ENCODE data around the gene LPIN1. TPM values are rescaled to one million over a fixed set of nuclear protein-coding genes. Genes with fewer than 3 reads are reported as not detected.
"Not testable (repeated sequence)": the region's sequence is repeated elsewhere in the genome, so short reads cannot be mapped to it uniquely, and the experiment has no call there.

LPIN1 gene
- polyA plus RNA-seq, 1 donor from 2014 or later: 17.3 TPM

GRCh38 chr2:11842336-11842735, 95.9 kb downstream of the LPIN1 start:
- H3K27me3 Mint-ChIP-seq: no peaks in the 10 kb centered on the region
- H3K36me3 Mint-ChIP-seq: peaks cover under 1% of the 10 kb centered on the region
- H3K27ac Mint-ChIP-seq: no peak overlapping the region
- no peaks in the 10 kb centered on the region for H3K4me1 Mint-ChIP-seq
- H3K9me3 Mint-ChIP-seq: no peaks in the 10 kb centered on the region
- H3K4me3 Mint-ChIP-seq: no peak overlapping the region

GRCh38 chr2:11844798-11845197, 98.4 kb downstream of the LPIN1 start:
- not testable (repeated sequence) for H3K27me3 Mint-ChIP-seq, H3K9me3 Mint-ChIP-seq, H3K4me1 Mint-ChIP-seq, H3K4me3 Mint-ChIP-seq, H3K36me3 Mint-ChIP-seq, H3K27ac Mint-ChIP-seq

DNA sequence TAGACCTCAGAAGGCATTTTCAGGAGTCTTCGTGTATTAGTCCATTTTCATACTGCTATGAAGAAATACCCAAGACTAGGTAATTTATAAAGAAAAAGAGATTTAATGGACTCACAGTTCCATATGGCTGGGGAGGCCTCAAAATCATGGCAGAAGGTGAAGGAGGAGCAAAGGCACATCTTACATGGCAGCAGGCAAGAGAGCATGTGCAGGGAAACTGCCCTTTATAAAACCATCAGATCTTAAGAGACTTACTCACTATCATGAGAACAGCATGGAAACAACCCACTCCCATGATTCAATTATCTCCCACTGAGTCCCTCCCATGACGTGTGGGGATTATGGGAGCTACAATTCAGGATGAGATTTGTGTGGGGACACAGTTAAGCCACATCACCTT, 101.5 kb downstream of the LPIN1 start:
- H3K27ac Mint-ChIP-seq: not testable (repeated sequence)

GRCh38 chr2:11850082-11850481, 103.7 kb downstream of the LPIN1 start:
- H3K4me1 Mint-ChIP-seq: peaks cover 0 to 4% (median 3%) of the 10 kb centered on the region in 3 donors
- H3K4me3 Mint-ChIP-seq: no peak overlapping the region
- H3K27ac Mint-ChIP-seq: no peak overlapping the region
- peaks cover 9% of the 10 kb centered on the region for H3K36me3 Mint-ChIP-seq
- peaks cover 0 to 5% (median 1%) of the 10 kb centered on the region in 3 donors for H3K9me3 Mint-ChIP-seq
- peaks cover under 1% of the 10 kb centered on the region for H3K27me3 Mint-ChIP-seq

More for the DNA sequence above, 101.5 kb downstream of the LPIN1 start:
- not testable (repeated sequence) for H3K27me3 Mint-ChIP-seq, H3K36me3 Mint-ChIP-seq, H3K4me3 Mint-ChIP-seq, H3K4me1 Mint-ChIP-seq, H3K9me3 Mint-ChIP-seq

DNA sequence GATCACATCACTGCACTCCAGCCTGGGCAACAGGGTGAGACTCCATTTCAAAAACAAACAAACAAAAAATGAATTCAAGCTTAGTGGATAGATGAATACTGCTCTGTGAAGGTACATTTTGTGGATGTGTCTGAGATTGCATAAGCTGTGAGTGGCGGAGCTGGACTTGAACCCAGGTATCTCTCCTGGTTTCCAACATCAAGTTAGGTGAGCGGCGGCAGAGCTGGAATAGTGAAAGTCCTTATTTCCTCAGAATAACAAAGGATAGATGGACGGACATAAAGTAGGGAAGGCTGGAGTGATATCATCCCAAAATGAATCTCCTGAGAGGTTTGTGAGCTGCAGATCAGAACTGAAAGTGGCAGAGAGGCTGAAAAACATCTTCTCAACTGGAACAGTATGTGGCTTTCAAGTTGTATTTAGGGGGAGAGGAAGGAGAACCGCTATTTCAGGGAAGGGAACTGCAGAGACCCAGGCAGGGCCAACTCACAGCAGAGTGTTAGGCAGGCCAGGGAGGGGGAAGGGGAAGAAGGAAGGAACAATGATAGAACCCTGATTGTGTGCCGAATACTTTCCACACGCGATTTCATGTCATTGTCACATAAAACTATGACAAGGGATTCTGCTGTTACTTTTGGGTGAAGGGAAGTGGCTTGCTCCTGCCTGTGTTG, 106.2 kb downstream of the LPIN1 start:
- H3K4me3 Mint-ChIP-seq: no peak overlapping the region
- peaks cover 6% of the 10 kb centered on the region for H3K36me3 Mint-ChIP-seq
- peaks cover 4% of the 10 kb centered on the region for H3K27me3 Mint-ChIP-seq
- peaks cover 0 to 3% (median 1%) of the 10 kb centered on the region in 3 donors for H3K9me3 Mint-ChIP-seq
- H3K4me1 Mint-ChIP-seq: peaks cover 12 to 18% (median 13%) of the 10 kb centered on the region in 3 donors
- no peak overlapping the region for H3K27ac Mint-ChIP-seq

DNA sequence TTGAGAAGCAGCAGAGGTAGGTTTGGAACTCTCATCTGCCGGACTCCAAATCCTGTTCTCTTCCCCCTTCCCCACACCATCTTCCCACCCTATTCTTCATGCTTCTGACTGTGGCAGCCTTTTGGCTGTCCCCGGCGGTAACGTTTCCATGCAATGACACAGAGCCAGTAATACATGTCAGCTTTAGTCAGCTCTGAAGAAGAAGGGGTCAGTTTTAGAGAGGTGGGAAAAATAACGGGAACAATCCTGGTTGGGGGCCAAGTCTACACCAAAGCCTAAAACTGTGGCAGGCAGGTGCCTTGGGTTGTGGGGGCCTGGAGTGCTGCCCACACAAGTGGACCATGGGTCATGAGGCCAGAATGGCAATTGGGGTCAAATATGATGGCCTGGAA, 106.8 kb downstream of the LPIN1 start:
- Mint-ChIP-seq H3K4me3 (no peak overlapping the region), H3K27me3 (peaks cover 4% of the 10 kb centered on the region), H3K4me1 (peaks cover 12 to 18% (median 13%) of the 10 kb centered on the region in 3 donors), H3K9me3 (peaks cover 0 to 3% (median 0%) of the 10 kb centered on the region in 3 donors), H3K36me3 (peaks cover 4% of the 10 kb centered on the region), H3K27ac (no peak overlapping the region)

DNA sequence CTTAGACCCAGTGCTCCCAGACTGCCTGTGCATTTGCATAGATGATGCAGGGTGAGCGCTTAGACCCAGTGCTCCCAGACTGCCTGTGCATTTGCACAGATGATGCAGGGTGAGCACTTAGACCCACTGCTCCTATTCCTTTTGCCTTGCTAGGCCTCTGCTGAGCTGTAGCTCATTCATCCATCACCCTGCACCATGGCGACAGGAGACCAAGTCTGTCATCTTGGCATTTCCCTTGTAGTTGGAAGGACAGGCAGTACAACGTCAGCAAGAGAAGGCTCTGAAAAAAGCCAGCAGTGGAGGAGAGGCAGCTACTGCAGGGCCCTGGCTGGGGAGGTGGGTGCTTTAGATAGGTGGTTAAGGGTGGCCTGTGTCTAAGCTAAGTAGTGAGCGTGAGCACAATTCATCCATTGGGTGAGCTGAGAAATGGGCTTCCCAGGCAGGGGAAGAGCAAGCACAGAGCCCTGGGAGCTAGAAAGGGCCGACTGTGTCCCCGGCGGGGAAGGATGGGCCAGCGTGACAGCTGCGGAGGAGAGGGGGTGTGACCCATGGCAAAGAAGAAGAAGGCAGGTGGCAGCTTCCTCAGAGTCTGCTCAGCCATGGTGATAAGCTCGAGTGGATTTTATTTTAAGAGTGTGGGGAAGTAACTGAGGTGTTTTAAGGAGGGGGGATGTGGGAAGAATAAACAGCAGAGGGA, 108.8 kb downstream of the LPIN1 start:
- Mint-ChIP-seq H3K27me3 (peaks cover 4% of the 10 kb centered on the region), H3K4me3 (peak overlapping the region in 2 of 4 donors; percentile 63 to 89), H3K4me1 (peaks cover 13 to 21% (median 13%) of the 10 kb centered on the region in 3 donors), H3K27ac (peak overlapping the region in 1 of 3 donors; percentile 91), H3K36me3 (no peaks in the 10 kb centered on the region), H3K9me3 (peaks cover 0 to 3% (median 0%) of the 10 kb centered on the region in 3 donors)

GRCh38 chr2:11856095-11856494, 109.7 kb downstream of the LPIN1 start:
- Mint-ChIP-seq H3K27me3 (peaks cover 4% of the 10 kb centered on the region), H3K4me3 (peak overlapping the region in 1 of 4 donors; percentile 1), H3K27ac (no peak overlapping the region), H3K9me3 (peaks cover 0 to 4% (median 0%) of the 10 kb centered on the region in 3 donors), H3K36me3 (no peaks in the 10 kb centered on the region), H3K4me1 (peaks cover 19 to 25% (median 19%) of the 10 kb centered on the region in 3 donors)

DNA sequence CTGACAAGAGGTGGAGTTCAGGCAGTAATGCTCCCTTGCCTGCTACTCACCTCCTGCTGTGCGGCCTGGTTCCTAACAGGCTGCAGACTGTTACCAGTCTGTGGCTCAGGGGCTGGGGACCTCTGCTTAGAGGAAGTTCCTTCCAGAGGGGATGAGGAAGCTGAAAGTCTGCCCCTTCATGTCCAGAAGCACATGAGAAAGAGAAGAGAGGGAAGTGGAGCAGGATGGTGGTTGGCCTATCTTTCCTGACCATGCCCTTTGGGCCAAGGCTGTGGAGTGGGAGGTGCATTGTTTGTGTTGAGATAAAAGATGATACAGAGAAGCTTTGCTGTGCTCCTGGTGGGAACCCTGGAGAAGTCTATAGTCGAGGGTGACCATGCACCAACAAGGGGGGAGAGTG, 112.5 kb downstream of the LPIN1 start:
- Mint-ChIP-seq H3K9me3 (peaks cover 0 to 4% (median 0%) of the 10 kb centered on the region in 3 donors), H3K4me3 (peak overlapping the region in 1 of 4 donors; percentile 42), H3K27me3 (peaks cover 4% of the 10 kb centered on the region), H3K36me3 (no peaks in the 10 kb centered on the region), H3K4me1 (peaks cover 38 to 49% (median 45%) of the 10 kb centered on the region in 3 donors), H3K27ac (no peak overlapping the region)

DNA sequence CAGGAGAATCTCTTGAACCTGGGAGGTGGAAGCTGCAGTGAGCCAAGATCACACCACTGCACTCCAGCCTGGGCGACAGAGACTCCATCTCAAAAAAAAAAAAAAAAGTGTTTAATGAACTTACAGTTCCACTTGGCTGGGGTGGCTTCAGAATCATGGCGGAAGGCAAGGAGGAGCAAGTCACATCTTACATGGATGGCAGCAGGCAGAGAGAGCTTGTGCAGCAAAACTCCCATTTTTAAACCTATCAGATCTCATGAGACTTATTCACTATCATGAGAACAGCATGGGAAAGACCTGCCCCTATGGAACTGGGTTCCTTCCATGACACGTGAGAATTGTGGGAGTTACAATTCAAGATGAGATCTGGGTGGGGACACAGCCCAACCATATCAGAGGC, 113.5 kb downstream of the LPIN1 start:
- not testable (repeated sequence) for H3K36me3 Mint-ChIP-seq, H3K27me3 Mint-ChIP-seq, H3K27ac Mint-ChIP-seq, H3K9me3 Mint-ChIP-seq
- peaks cover 45 to 56% (median 52%) of the 10 kb centered on the region in 3 donors for H3K4me1 Mint-ChIP-seq
- H3K4me3 Mint-ChIP-seq: peak overlapping the region in 1 of 4 donors; percentile 49

DNA sequence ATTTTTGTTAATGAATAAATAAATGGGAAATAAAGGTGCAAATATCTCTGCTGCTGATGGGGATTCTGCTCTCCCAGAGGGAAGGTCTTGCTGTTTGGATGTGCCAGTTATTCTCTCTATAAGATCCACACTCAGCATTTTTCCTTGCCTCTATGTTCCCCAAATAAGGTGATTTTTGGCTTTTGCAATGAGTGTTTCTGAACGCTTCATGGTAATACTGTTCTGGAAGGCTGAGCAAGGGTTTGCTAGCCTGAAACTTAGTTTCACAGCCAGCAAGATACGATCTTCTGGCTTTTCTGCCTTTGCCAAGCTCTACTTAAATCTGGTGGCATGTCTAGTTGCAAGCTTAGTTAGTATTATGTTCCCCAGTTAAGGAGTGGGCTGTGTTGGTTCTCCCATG, 114.6 kb downstream of the LPIN1 start:
- Mint-ChIP-seq H3K27me3 (peaks cover 2% of the 10 kb centered on the region), H3K36me3 (no peaks in the 10 kb centered on the region), H3K4me1 (peaks cover 47 to 55% (median 48%) of the 10 kb centered on the region in 3 donors), H3K27ac (no peak overlapping the region), H3K4me3 (no peak overlapping the region), H3K9me3 (peaks cover 0 to 4% (median 0%) of the 10 kb centered on the region in 3 donors)

DNA sequence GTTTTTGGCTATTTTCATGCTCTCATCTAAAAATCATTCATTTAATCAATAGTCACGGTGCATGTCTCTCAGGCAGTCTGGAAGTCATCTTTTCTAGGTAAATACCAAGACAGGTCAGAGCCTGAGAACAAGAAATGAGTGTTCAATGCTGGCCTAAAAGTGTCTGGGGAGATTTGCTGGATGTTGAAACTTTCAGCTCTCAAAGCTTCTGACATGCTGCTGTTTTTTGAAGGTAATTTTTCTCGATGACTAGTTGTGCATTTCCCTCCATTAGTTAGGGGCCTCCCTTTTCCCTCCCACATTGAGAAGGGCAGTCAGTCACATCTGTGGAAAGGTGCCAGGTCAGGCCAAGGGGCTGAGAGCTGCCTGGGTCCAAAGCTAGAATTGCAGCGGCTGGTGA, 115.6 kb downstream of the LPIN1 start:
- H3K4me1 Mint-ChIP-seq: peaks cover 53 to 59% (median 54%) of the 10 kb centered on the region in 3 donors
- peaks cover 0 to 4% (median 0%) of the 10 kb centered on the region in 3 donors for H3K9me3 Mint-ChIP-seq
- H3K27me3 Mint-ChIP-seq: peaks cover 2% of the 10 kb centered on the region
- peak overlapping the region in 1 of 3 donors; percentile 37 for H3K27ac Mint-ChIP-seq
- no peaks in the 10 kb centered on the region for H3K36me3 Mint-ChIP-seq
- peak overlapping the region in 2 of 4 donors; percentile 29 to 79 for H3K4me3 Mint-ChIP-seq

DNA sequence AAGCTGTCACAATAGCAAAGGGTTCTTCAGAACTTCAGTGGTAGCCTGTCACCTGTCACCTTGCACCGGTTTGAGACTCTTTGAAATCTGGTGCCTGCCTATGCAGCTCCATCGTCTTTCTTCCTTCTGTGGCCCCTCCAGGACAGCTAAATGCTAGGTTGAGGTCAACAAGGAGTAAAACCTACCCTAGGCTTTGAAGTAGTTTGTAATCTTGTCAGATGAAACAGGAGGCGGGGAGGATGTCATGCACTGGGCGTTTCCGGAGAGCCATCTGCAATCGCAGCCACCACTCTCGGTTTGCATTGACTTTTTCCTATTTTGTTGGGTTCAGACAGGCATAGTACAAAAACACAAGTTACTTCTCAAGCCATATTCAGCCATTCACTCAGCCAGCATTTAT, 116.7 kb downstream of the LPIN1 start:
- Mint-ChIP-seq H3K4me3 (peak overlapping the region; percentile 51 to 90 (median 75)), H3K4me1 (peaks cover 54 to 60% (median 57%) of the 10 kb centered on the region in 3 donors), H3K27ac (peak overlapping the region in 1 of 3 donors; percentile 64)

DNA sequence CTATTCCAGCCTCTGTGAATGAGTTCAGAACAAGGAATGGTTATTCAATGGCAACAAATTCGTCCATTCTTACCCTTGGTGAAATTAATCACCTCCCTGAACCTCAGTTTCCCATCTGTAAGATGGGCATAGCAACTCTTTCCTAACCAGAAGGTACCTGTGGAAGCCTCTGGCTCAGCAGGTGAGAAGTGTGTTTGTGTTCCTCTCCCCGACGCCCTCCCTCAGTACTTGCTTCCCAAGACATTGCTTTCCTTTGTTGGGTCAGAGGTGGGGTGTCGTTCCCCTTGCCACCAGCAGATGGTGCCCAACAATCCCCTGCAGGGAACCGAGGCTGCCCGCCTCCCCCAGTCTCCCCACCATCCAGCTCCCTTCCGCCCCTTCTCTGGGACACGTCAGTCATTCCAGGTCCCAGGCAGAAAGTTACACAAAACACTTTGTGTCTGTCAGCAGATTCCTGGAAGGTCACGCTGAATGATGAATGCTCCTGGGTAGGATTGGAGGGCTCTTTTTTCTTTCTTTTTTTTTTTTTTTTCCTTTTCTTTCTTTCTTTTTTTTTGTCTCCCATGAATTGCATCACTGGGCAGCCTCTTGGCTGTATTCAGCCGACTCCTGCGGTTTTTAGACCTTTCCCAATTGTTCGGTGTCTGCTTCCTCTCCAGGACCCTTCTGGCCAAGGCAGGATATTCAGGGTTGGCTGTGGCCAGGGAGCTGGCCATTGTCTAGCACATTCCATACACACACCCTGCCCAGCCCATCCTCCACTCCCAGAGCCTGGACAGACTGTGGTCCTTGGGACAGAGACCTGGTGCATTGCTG, 117.3 kb downstream of the LPIN1 start:
- H3K27me3 Mint-ChIP-seq: peaks cover 2% of the 10 kb centered on the region
- H3K4me3 Mint-ChIP-seq: peak overlapping the region; percentile 51 to 90 (median 75)
- peaks cover 54 to 59% (median 57%) of the 10 kb centered on the region in 3 donors for H3K4me1 Mint-ChIP-seq
- peak overlapping the region in 2 of 3 donors; percentile 39 to 64 for H3K27ac Mint-ChIP-seq
- H3K9me3 Mint-ChIP-seq: peaks cover 0 to 2% (median 0%) of the 10 kb centered on the region in 3 donors
- H3K36me3 Mint-ChIP-seq: no peaks in the 10 kb centered on the region

More for the DNA sequence above, 116.7 kb downstream of the LPIN1 start:
- H3K27me3 Mint-ChIP-seq: peaks cover 2% of the 10 kb centered on the region
- no peaks in the 10 kb centered on the region for H3K36me3 Mint-ChIP-seq
- peaks cover 0 to 2% (median 0%) of the 10 kb centered on the region in 3 donors for H3K9me3 Mint-ChIP-seq

DNA sequence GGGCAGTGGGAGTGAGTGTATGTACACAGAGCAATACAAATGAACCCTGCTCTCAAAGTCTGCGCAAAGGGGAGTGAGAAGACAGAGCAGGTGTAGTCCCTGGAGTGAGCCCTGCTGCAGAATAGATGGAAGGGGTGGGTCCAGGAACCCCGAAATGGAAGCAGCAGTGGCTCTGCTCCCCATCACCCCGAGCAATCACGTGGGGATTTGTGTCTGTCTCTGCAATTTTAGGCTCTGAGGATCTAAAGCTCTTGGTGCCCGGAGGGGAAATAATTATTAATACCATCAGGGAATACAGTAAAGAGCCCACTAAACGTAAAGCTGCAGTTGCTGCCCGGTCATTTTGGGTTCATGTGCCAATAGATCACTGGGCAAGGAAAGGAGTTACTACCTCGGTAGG, 118.3 kb downstream of the LPIN1 start:
- Mint-ChIP-seq H3K9me3 (peaks cover 0 to 2% (median 0%) of the 10 kb centered on the region in 3 donors), H3K27ac (peak overlapping the region in 2 of 3 donors; percentile 14 to 31), H3K36me3 (no peaks in the 10 kb centered on the region), H3K4me1 (peaks cover 54 to 57% (median 55%) of the 10 kb centered on the region in 3 donors), H3K27me3 (peaks cover 2% of the 10 kb centered on the region), H3K4me3 (peak overlapping the region in 3 of 4 donors; percentile 19 to 90 (median 42))

Data from IgD-negative memory B cell (primary cell).